Body of pancreas (tissue), 4 donors: ENCODE results near the gene FARS2.

Source experiments
- POLR2A ChIP-seq, 3 donors: fragments of 450-650 bp; IDR thresholded peaks; one replicate each; pipeline ENCODE4 v1.6.1; 2016; ENCODE audit warnings: antibody characterized with exemption in 3 of 3, mild to moderate bottlenecking in 2 of 3
- TF ChIP-seq, protein P1 (sequence below), 7 experiments: fragments of 450-650 bp in 4 of 7; fragments of 200-600 bp in 3 of 7; sonication (generic) in 3 of 7; IDR thresholded peaks; one replicate each; pipeline ENCODE4 v1.5.1; 2016 to 2019; ENCODE audit warnings: antibody characterized with exemption in 7 of 7

DNA sequence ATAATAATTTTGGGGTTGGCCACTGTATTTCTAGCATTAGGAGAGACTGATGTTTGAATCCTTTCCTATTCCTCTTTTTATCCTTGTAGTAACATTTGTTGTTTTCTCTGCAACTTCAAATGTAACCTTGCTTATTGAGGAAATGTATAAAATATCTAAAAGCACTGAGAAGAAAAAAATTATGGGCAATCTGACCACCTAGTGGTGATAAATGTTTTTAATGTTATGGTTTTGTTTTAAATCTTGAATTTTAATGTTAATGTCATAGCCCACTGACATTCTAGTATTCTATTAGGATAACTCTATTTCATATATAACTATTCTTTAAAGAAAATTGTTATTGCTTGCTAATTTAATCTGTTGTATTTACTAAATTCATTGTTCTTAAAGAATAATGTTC lies 134.4 kb downstream of the FARS2 start:
- TF ChIP-seq POLR2A (IDR thresholded peaks at IDR 0.05) = no peak
- TF ChIP-seq, protein P1, sequence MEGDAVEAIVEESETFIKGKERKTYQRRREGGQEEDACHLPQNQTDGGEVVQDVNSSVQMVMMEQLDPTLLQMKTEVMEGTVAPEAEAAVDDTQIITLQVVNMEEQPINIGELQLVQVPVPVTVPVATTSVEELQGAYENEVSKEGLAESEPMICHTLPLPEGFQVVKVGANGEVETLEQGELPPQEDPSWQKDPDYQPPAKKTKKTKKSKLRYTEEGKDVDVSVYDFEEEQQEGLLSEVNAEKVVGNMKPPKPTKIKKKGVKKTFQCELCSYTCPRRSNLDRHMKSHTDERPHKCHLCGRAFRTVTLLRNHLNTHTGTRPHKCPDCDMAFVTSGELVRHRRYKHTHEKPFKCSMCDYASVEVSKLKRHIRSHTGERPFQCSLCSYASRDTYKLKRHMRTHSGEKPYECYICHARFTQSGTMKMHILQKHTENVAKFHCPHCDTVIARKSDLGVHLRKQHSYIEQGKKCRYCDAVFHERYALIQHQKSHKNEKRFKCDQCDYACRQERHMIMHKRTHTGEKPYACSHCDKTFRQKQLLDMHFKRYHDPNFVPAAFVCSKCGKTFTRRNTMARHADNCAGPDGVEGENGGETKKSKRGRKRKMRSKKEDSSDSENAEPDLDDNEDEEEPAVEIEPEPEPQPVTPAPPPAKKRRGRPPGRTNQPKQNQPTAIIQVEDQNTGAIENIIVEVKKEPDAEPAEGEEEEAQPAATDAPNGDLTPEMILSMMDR (IDR thresholded peaks at IDR 0.05) = no peak
